Measurements from ENCODE around the gene PITPNM3. TPM values are rescaled to one million over a fixed set of nuclear protein-coding genes. Genes with fewer than 3 reads are reported as not detected.

Gene PITPNM3
- polyA plus RNA-seq, 1 donor from 2014 or later: 3.0 TPM

DNA sequence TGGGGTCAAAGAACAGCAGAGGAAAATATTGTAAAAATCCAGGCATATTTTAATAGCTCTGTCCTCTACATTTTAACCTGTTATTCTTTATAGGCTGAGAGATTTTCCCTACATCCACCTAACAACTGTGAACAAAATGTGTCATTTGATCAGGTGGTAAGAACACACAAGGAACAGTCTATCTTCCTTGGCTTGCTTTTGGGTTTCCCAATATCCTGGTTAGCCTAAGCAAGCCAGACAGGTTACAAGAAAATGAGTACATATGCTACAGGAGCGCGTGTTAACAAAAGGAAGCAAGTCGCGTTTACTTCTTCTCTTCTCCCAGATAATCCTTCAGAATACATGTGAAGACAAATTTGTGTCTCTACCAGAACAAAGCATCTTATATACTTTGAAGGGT, 31.0 kb upstream of the PITPNM3 start:
- no peaks in the 10 kb centered on the region for H4K20me1 ChIP-seq (ENCODE audit: insufficient read depth)
- H3F3A ChIP-seq (ENCODE audit: insufficient read depth, low read length, poor library complexity, severe bottlenecking): no peaks in the 10 kb centered on the region
- H3K27me3 ChIP-seq (ENCODE audit: insufficient read depth, low read depth, low read length): no peaks in the 10 kb centered on the region
- TF ChIP-seq EP300 (conservative IDR thresholded peaks at IDR 0.05; ENCODE audit: poor library complexity, severe bottlenecking) (no peak), TAF1 (IDR thresholded peaks at IDR 0.05; ENCODE audit: low read depth) (no peak), MXI1 (conservative IDR thresholded peaks at IDR 0.05; ENCODE audit: poor library complexity, severe bottlenecking) (no peak), EZH2 (IDR thresholded peaks at IDR 0.05; ENCODE audit: borderline replicate concordance, insufficient read depth, low read length, poor library complexity, severe bottlenecking) (no peak)
- H2AFZ ChIP-seq (ENCODE audit: low read depth, low read length): no peak overlapping the region
- H3K36me3 ChIP-seq (ENCODE audit: insufficient read depth, low read length): peaks cover 38% of the 10 kb centered on the region
- no peak overlapping the region for H3K4me3 ChIP-seq (ENCODE audit: low read length)
- no peaks in the 10 kb centered on the region for H3K79me2 ChIP-seq (replicated peaks; ENCODE audit: insufficient read depth, low read length)
- H3K9ac ChIP-seq (ENCODE audit: low read length): no peak overlapping the region
- peaks cover 5% of the 10 kb centered on the region for H3K9me3 ChIP-seq (ENCODE audit: low read length)
- H3K9me2 ChIP-seq (ENCODE audit: insufficient read depth, low read length): no peaks in the 10 kb centered on the region
- H3K4me2 ChIP-seq (ENCODE audit: low read length): no peak overlapping the region
- no peak overlapping the region for H3K27ac ChIP-seq (ENCODE audit: low read length)

DNA sequence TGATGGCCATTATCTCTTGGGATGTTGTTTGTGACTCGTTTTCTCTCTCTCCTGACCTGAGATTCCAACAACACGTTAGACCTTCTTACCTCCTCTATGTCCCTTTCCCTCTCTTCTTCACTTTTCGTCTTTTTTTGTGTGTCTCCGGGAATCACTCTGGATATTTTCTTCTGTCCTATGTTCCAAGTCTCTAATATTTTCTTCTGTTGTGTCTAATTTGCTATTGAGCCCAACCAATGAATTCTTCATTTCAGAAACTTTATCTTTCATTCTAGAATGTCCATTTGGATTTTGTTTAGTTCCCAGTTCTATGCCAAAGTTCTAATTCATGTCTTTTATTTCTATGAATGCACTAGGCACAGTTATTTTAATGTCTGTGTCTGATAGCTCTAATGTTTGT, 27.1 kb upstream of the PITPNM3 start:
- no peak overlapping the region for H3K27ac ChIP-seq (ENCODE audit: low read length)
- no peak overlapping the region for H3K4me3 ChIP-seq (ENCODE audit: low read length)
- no peak overlapping the region for H2AFZ ChIP-seq (ENCODE audit: low read depth, low read length)
- H3K36me3 ChIP-seq (ENCODE audit: insufficient read depth, low read length): peaks cover 41% of the 10 kb centered on the region
- TF ChIP-seq, protein P1, sequence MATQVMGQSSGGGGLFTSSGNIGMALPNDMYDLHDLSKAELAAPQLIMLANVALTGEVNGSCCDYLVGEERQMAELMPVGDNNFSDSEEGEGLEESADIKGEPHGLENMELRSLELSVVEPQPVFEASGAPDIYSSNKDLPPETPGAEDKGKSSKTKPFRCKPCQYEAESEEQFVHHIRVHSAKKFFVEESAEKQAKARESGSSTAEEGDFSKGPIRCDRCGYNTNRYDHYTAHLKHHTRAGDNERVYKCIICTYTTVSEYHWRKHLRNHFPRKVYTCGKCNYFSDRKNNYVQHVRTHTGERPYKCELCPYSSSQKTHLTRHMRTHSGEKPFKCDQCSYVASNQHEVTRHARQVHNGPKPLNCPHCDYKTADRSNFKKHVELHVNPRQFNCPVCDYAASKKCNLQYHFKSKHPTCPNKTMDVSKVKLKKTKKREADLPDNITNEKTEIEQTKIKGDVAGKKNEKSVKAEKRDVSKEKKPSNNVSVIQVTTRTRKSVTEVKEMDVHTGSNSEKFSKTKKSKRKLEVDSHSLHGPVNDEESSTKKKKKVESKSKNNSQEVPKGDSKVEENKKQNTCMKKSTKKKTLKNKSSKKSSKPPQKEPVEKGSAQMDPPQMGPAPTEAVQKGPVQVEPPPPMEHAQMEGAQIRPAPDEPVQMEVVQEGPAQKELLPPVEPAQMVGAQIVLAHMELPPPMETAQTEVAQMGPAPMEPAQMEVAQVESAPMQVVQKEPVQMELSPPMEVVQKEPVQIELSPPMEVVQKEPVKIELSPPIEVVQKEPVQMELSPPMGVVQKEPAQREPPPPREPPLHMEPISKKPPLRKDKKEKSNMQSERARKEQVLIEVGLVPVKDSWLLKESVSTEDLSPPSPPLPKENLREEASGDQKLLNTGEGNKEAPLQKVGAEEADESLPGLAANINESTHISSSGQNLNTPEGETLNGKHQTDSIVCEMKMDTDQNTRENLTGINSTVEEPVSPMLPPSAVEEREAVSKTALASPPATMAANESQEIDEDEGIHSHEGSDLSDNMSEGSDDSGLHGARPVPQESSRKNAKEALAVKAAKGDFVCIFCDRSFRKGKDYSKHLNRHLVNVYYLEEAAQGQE (IDR thresholded peaks at IDR 0.05; ENCODE audit: borderline replicate concordance): no peak
- TF ChIP-seq RAD21 (conservative IDR thresholded peaks at IDR 0.05) (no peak), TAF1 (IDR thresholded peaks at IDR 0.05; ENCODE audit: low read depth) (no peak), POLR2AphosphoS5 (IDR thresholded peaks at IDR 0.05) (no peak), EZH2 (IDR thresholded peaks at IDR 0.05; ENCODE audit: borderline replicate concordance, insufficient read depth, low read length, poor library complexity, severe bottlenecking) (no peak), SMC3 (conservative IDR thresholded peaks at IDR 0.05; ENCODE audit: poor library complexity) (no peak), MXI1 (conservative IDR thresholded peaks at IDR 0.05; ENCODE audit: poor library complexity, severe bottlenecking) (no peak), EP300 (conservative IDR thresholded peaks at IDR 0.05; ENCODE audit: poor library complexity, severe bottlenecking) (no peak)
- TF ChIP-seq, protein P2, sequence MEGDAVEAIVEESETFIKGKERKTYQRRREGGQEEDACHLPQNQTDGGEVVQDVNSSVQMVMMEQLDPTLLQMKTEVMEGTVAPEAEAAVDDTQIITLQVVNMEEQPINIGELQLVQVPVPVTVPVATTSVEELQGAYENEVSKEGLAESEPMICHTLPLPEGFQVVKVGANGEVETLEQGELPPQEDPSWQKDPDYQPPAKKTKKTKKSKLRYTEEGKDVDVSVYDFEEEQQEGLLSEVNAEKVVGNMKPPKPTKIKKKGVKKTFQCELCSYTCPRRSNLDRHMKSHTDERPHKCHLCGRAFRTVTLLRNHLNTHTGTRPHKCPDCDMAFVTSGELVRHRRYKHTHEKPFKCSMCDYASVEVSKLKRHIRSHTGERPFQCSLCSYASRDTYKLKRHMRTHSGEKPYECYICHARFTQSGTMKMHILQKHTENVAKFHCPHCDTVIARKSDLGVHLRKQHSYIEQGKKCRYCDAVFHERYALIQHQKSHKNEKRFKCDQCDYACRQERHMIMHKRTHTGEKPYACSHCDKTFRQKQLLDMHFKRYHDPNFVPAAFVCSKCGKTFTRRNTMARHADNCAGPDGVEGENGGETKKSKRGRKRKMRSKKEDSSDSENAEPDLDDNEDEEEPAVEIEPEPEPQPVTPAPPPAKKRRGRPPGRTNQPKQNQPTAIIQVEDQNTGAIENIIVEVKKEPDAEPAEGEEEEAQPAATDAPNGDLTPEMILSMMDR (IDR thresholded peaks at IDR 0.05; ENCODE audit: poor library complexity, severe bottlenecking): no peak
- no peaks in the 10 kb centered on the region for H3K79me2 ChIP-seq (replicated peaks; ENCODE audit: insufficient read depth, low read length)
- H4K20me1 ChIP-seq (ENCODE audit: insufficient read depth): no peaks in the 10 kb centered on the region
- H3K9me2 ChIP-seq (ENCODE audit: insufficient read depth, low read length): no peaks in the 10 kb centered on the region
- no peaks in the 10 kb centered on the region for H3F3A ChIP-seq (ENCODE audit: insufficient read depth, low read length, poor library complexity, severe bottlenecking)
- no peaks in the 10 kb centered on the region for H3K27me3 ChIP-seq (ENCODE audit: insufficient read depth, low read depth, low read length)
- peaks cover 5% of the 10 kb centered on the region for H3K9me3 ChIP-seq (ENCODE audit: low read length)
- no peak overlapping the region for H3K4me2 ChIP-seq (ENCODE audit: low read length)
- no peak overlapping the region for H3K9ac ChIP-seq (ENCODE audit: low read length)
